Liver (tissue), 9 donors: Measurements from ENCODE around the gene PRSS22. TPM values are rescaled to one million over a fixed set of nuclear protein-coding genes. Genes with fewer than 3 reads are reported as not detected.
A peak's percentile ranks its signal among the peaks of the same experiment; 100 is the strongest.

Experiments used
- DNase-seq: peaks from one replicate; pipeline ENCODE4 v3.0.0-alpha.2; 2017; ENCODE audit warnings: low spot score
- H3K27ac ChIP-seq, 2 donors: one replicate each; pipeline ENCODE4 v1.7.0; 2013; ENCODE audit warnings: inconsistent platforms in 2 of 2, low read length in 2 of 2, control low read depth in 1 of 2, low read depth in 1 of 2, mild to moderate bottlenecking in 1 of 2
- H3K27me3 ChIP-seq, 4 donors: one replicate each; pipeline versions ENCODE4 v1.6.1 to v1.7.0; 2013; ENCODE audit warnings: low read length in 3 of 4, inconsistent platforms in 1 of 4, mild to moderate bottlenecking in 1 of 4, moderate library complexity in 1 of 4; ENCODE audit not compliant: control insufficient read depth in 4 of 4, insufficient read depth in 4 of 4
- H3K36me3 ChIP-seq, 4 donors: one replicate each; pipeline versions ENCODE4 v1.6.1 to v1.7.0; 2013; ENCODE audit warnings: low read length in 3 of 4, mild to moderate bottlenecking in 3 of 4, low read depth in 1 of 4, moderate library complexity in 1 of 4; ENCODE audit not compliant: control insufficient read depth in 4 of 4, insufficient read depth in 3 of 4
- H3K4me1 ChIP-seq, 4 donors: one replicate each; pipeline versions ENCODE4 v1.6.1 to v1.7.0; 2013; ENCODE audit warnings: low read length in 3 of 4, mild to moderate bottlenecking in 3 of 4, moderate library complexity in 1 of 4; ENCODE audit not compliant: control insufficient read depth in 4 of 4, insufficient read depth in 4 of 4
- H3K4me3 ChIP-seq, 3 donors: one replicate each; pipeline versions ENCODE4 v1.6.1 to v1.7.0; 2013; ENCODE audit warnings: low read length in 3 of 3, control low read depth in 1 of 3, low read depth in 1 of 3, mild to moderate bottlenecking in 1 of 3
- H3K9ac ChIP-seq, 2 donors: one replicate each; pipeline ENCODE4 v1.7.0; 2013; ENCODE audit warnings: low read length in 2 of 2, mild to moderate bottlenecking in 2 of 2, moderate library complexity in 2 of 2, control low read depth in 1 of 2, low read depth in 1 of 2
- H3K9me3 ChIP-seq, 4 donors: one replicate each; pipeline versions ENCODE4 v1.6.1 to v1.7.0; 2013; ENCODE audit warnings: low read length in 3 of 4; ENCODE audit not compliant: control insufficient read depth in 4 of 4
- CTCF ChIP-seq: fragments of 150-350 bp; IDR thresholded peaks from 2 replicates; pipeline ENCODE4 v1.5.1; 2017; ENCODE audit warnings: improper control_type of control experiment, low read depth, low read length; ENCODE audit not compliant: missing input control
- EGR1 ChIP-seq, 2 donors: IDR thresholded peaks; 2 replicates each; pipeline ENCODE4 v1.6.1; 2016 to 2018; ENCODE audit warnings: antibody characterized with exemption in 2 of 2, low read depth in 2 of 2
- FOXA1 ChIP-seq: IDR thresholded peaks from 2 replicates; pipeline ENCODE4 v1.6.1; 2016; ENCODE audit warnings: antibody characterized with exemption
- FOXA2 ChIP-seq: IDR thresholded peaks from 2 replicates; pipeline ENCODE4 v1.6.1; 2016; ENCODE audit warnings: antibody characterized with exemption
- GABPA ChIP-seq, 2 donors: IDR thresholded peaks in 1 of 2; conservative IDR thresholded peaks in 1 of 2; 2 replicates each; pipeline ENCODE4 v1.6.1; 2016; ENCODE audit warnings: antibody characterized with exemption in 2 of 2, mild to moderate bottlenecking in 1 of 2, moderate library complexity in 1 of 2
- HNF4A ChIP-seq, 2 donors: conservative IDR thresholded peaks; 2 replicates each; pipeline ENCODE4 v1.6.1; 2016; ENCODE audit warnings: antibody characterized with exemption in 2 of 2, mild to moderate bottlenecking in 2 of 2
- HNF4G ChIP-seq: IDR thresholded peaks from 2 replicates; pipeline ENCODE4 v1.6.1; 2016; ENCODE audit warnings: antibody characterized with exemption
- JUND ChIP-seq, 2 donors: IDR thresholded peaks; 2 replicates each; pipeline ENCODE4 v1.6.1; 2016; ENCODE audit warnings: antibody characterized with exemption in 2 of 2
- MAX ChIP-seq: IDR thresholded peaks from 2 replicates; pipeline ENCODE4 v1.6.1; 2016; ENCODE audit warnings: antibody characterized with exemption
- NR2F2 ChIP-seq: IDR thresholded peaks from 2 replicates; pipeline ENCODE4 v1.6.1; 2016; ENCODE audit warnings: antibody characterized with exemption
- RAD21 ChIP-seq, 2 donors: IDR thresholded peaks; 2 replicates each; pipeline ENCODE4 v1.6.1; 2016; ENCODE audit warnings: antibody characterized with exemption in 2 of 2, mild to moderate bottlenecking in 2 of 2
- REST ChIP-seq: IDR thresholded peaks from 2 replicates; pipeline ENCODE4 v1.6.1; 2016; ENCODE audit warnings: antibody characterized with exemption, mild to moderate bottlenecking
- RXRA ChIP-seq, 2 donors: IDR thresholded peaks; 2 replicates each; pipeline ENCODE4 v1.6.1; 2017 to 2018; ENCODE audit warnings: antibody characterized with exemption in 2 of 2, mild to moderate bottlenecking in 1 of 2
- SP1 ChIP-seq: IDR thresholded peaks from 2 replicates; pipeline ENCODE4 v1.6.1; 2018; ENCODE audit warnings: antibody characterized with exemption, mild to moderate bottlenecking
- TAF1 ChIP-seq: conservative IDR thresholded peaks from 2 replicates; pipeline ENCODE4 v1.6.1; 2016; ENCODE audit warnings: antibody characterized with exemption, mild to moderate bottlenecking
- YY1 ChIP-seq: IDR thresholded peaks from 2 replicates; pipeline ENCODE4 v1.6.1; 2016; ENCODE audit warnings: antibody characterized with exemption, mild to moderate bottlenecking
- ZBTB33 ChIP-seq: IDR thresholded peaks from 2 replicates; pipeline ENCODE4 v1.6.1; 2016; ENCODE audit warnings: antibody characterized with exemption
- WGBS: extraction: QIAGEN DNeasy Blood & Tissue Kit; methylation state at CpG from one replicate; pipeline ENCODE4 v1.1.7; 2013; 5-methylcytosine and 5-hydroxymethylcytosine counted together
- polyA plus RNA-seq, 2 donors: library from polyadenylated mRNA; stranded (reverse) in 1 of 2; unstranded in 1 of 2; fragments of 200-250 nt in 1 of 2; fragments of >200 nt in 1 of 2; fragmentation: Nextera tagmentation in 1 of 2; extraction: Ambion mirVana in 1 of 2; gene quantifications; one replicate each; pipeline versions ENCODE4 v1.2.1 to v1.2.3, GENCODE V29; 2013 to 2015
- total RNA-seq, 2 donors: library from RNA; depleted of rRNA; stranded (reverse); fragments of >200 nt; gene quantifications; one replicate each; pipeline ENCODE4 v1.2.3, GENCODE V29; 2014
- donor health status: healthy.
- donor health status: healthy.
- donor health status: healthy.
- donor health status: healthy.
- donor health status: healthy.

The PRSS22 gene
- total and polyA plus RNA-seq, 4 donors, result 0.23 to 1.1 (median 0.32) TPM; not detected in 1

- H3K36me3 ChIP-seq, result no peaks in the 10 kb centered on the region
- no peak overlapping the region for H3K27ac ChIP-seq
- DNase-seq, result no peak
- no peaks in the 10 kb centered on the region for H3K27me3 ChIP-seq
- no peak overlapping the region for H3K4me3 ChIP-seq
- TF ChIP-seq NR2F2 (no peak), RAD21 (IDR thresholded peaks at IDR 0.05) (no peak), EGR1 (IDR thresholded peaks at IDR 0.05; ENCODE audit: low read depth in 2 of 2) (no peak), FOXA2 (no peak), CTCF (no peak), SP1 (no peak)
- no peaks in the 10 kb centered on the region for H3K9me3 ChIP-seq
- peaks cover 3 to 5% (median 5%) of the 10 kb centered on the region in 4 donors for H3K4me1 ChIP-seq
- no peak overlapping the region for H3K9ac ChIP-seq
- WGBS, result 68% methylated on average over 6 of the region's 6 CpGs
These were observed 14.0 kb upstream of the PRSS22 start for GRCh38 chr16:2871926-2872325.

GRCh38 chr16:2867987-2868789 lies 10.2 kb upstream of the PRSS22 start:
- Histone ChIP-seq H3K36me3 (no peaks in the 10 kb centered on the region), H3K9me3 (no peaks in the 10 kb centered on the region), H3K4me3 (peak overlapping the region; percentile 57 to 87 (median 83)), H3K9ac (peak overlapping the region; percentile 65 to 74), H3K27me3 (no peaks in the 10 kb centered on the region), H3K4me1 (peaks cover 3 to 5% (median 5%) of the 10 kb centered on the region in 4 donors), H3K27ac (peak overlapping the region; percentile 85 to 93)
- peak; percentile 96 for DNase-seq
- TF ChIP-seq EGR1 (IDR thresholded peaks at IDR 0.05; ENCODE audit: low read depth in 2 of 2) (peak in 1 of 2 donors; percentile 42), ZBTB33 (peak; percentile 46), HNF4A (conservative IDR thresholded peaks at IDR 0.05) (peak in 1 of 2 donors; percentile 13), FOXA1 (no peak), HNF4G (no peak), RAD21 (IDR thresholded peaks at IDR 0.05) (peak; percentile 91 to 95), YY1 (peak; percentile 99), FOXA2 (peak; percentile 3), JUND (IDR thresholded peaks at IDR 0.05) (no peak), REST (no peak), GABPA (IDR thresholded peaks at IDR 0.05 in 1 of 2, conservative IDR thresholded peaks at IDR 0.05 in 1 of 2) (peak; percentile 90 to 98), MAX (peak; percentile 52), RXRA (IDR thresholded peaks at IDR 0.05) (peak in 1 of 2 donors; percentile 42), CTCF (peak; percentile 92), NR2F2 (peak; percentile 53), TAF1 (peak; percentile 44)
- WGBS, result under 1% methylated on average over 45 of the region's 45 CpGs
